Natural killer cell (primary cell): Measurements from ENCODE around the gene MRPS12. TPM values are rescaled to one million over a fixed set of nuclear protein-coding genes. Genes with fewer than 3 reads are reported as not detected.

ENCODE experiments used
- ATAC-seq, 3 donors: fragments of 150-1000 bp in 2 of 3; fragments of 200-7000 bp in 1 of 3; cut with Tn5 transposase; 1 replicate in 1 of 3; 2 replicates in 2 of 3; pipeline ENCODE4 v1.10.0; 2021; ENCODE audit warnings: mild to moderate bottlenecking in 2 of 3, moderate library complexity in 2 of 3
- DNase-seq, 2 donors: peaks; one replicate each; pipeline versions ENCODE4 v3.0.0 to v3.0.0-alpha.2; 2013 to 2021; ENCODE audit warnings: mixed read lengths in 1 of 2
- H3K27ac ChIP-seq: one replicate; pipeline ENCODE4 v1.5.1; 2013; ENCODE audit warnings: mild to moderate bottlenecking, low read length
- H3K27me3 ChIP-seq: one replicate; pipeline ENCODE4 v1.6.1; 2013; ENCODE audit warnings: low read length; ENCODE audit not compliant: control insufficient read depth, insufficient read depth
- H3K36me3 ChIP-seq: one replicate; pipeline ENCODE4 v1.6.1; 2013; ENCODE audit warnings: low read length; ENCODE audit not compliant: control insufficient read depth, insufficient read depth
- H3K4me1 ChIP-seq: one replicate; pipeline ENCODE4 v1.6.1; 2013; ENCODE audit warnings: low read length; ENCODE audit not compliant: control insufficient read depth, insufficient read depth
- H3K4me3 ChIP-seq: one replicate; pipeline ENCODE4 v1.5.1; 2013; ENCODE audit warnings: low read length
- H3K9me3 ChIP-seq: one replicate; pipeline ENCODE4 v1.6.1; 2013; ENCODE audit warnings: low read length; ENCODE audit not compliant: control insufficient read depth, insufficient read depth
- H3K27ac Mint-ChIP-seq, 2 donors: one replicate each; pipeline ENCODE4 v1.8.0; 2022; ENCODE audit warnings: mild to moderate bottlenecking in 2 of 2, mixed read lengths in 2 of 2, moderate library complexity in 1 of 2
- H3K27me3 Mint-ChIP-seq, 2 donors: one replicate each; pipeline ENCODE4 v1.8.0; 2022; ENCODE audit warnings: low read depth in 2 of 2, mixed read lengths in 2 of 2
- H3K36me3 Mint-ChIP-seq: one replicate; pipeline ENCODE4 v1.8.0; 2022; ENCODE audit warnings: mixed read lengths
- H3K4me1 Mint-ChIP-seq, 2 donors: one replicate each; pipeline ENCODE4 v1.8.0; 2022; ENCODE audit warnings: mixed read lengths in 2 of 2
- H3K4me3 Mint-ChIP-seq: one replicate; pipeline ENCODE4 v1.8.0; 2022; ENCODE audit warnings: mild to moderate bottlenecking, moderate library complexity, mixed read lengths
- H3K9me3 Mint-ChIP-seq, 2 donors: one replicate each; pipeline ENCODE4 v1.8.0; 2022; ENCODE audit warnings: mixed read lengths in 2 of 2
- WGBS: methylation state at CpG from one replicate; pipeline ENCODE4 v1.1.7; 2013; ENCODE audit warnings: missing lambda C conversion rate; ENCODE audit not compliant: insufficient coverage; 5-methylcytosine and 5-hydroxymethylcytosine counted together
- intact Hi-C: fragments of 100-400 bp; cut with micrococcal nuclease; formaldehyde crosslinking; loops from one replicate; pipeline ENCODE4 v1.14.2; 2022
- total RNA-seq, 4 donors: library from RNA; stranded (reverse); fragments of 120-200 nt in 1 of 4; gene quantifications; one replicate each; pipeline versions ENCODE4 v1.2.3 to v1.2.4, GENCODE V29; 2013 to 2022
- TF ChIP-seq, protein P1 (sequence below): fragments of 200-600 bp; IDR thresholded peaks from one replicate; pipeline ENCODE4 v1.8.0; 2022; ENCODE audit warnings: antibody characterized with exemption

The MRPS12 gene
- total RNA-seq, 3 donors from 2014 or later (not counting 1 experiment from before 2014, with no cell fraction given) = 25.3 to 27.8 (median 26.7) TPM

DNA sequence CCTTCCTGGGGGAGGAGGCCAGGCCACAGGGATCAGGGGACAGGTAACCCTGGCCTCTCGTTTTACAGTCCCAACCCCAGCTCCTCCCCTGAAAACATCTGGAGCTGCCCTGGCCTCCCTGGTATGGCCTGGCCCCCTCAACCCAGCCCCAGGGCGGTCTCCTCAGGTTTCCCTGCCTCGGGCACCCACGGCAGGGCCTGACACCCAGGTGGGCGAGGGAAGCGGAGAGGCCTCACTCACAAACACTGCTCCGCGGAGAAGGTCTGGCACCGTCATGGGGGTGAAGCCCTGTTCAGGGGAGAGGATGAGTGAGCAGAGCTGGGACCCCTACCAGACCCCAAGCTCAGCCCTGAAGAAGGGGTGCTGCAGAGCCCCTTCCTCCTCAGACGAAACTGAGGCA is 12.2 kb upstream of the MRPS12 start:
- Histone ChIP-seq H3K9me3 (no peaks in the 10 kb centered on the region), H3K27me3 (no peaks in the 10 kb centered on the region), H3K4me1 (peaks cover 3% of the 10 kb centered on the region), H3K27ac (no peak overlapping the region), H3K4me3 (no peak overlapping the region), H3K36me3 (peaks cover 3% of the 10 kb centered on the region)
- intact Hi-C loops = no loop called here
- DNase-seq (no peak), ATAC-seq (no peak)
- Mint-ChIP-seq H3K36me3 (no peaks in the 10 kb centered on the region), H3K9me3 (no peaks in the 10 kb centered on the region), H3K4me1 (no peaks in the 10 kb centered on the region), H3K4me3 (no peak overlapping the region), H3K27me3 (no peaks in the 10 kb centered on the region), H3K27ac (no peak overlapping the region)
- WGBS = 97% methylated on average over 10 of the region's 10 CpGs
- TF ChIP-seq, protein P1, sequence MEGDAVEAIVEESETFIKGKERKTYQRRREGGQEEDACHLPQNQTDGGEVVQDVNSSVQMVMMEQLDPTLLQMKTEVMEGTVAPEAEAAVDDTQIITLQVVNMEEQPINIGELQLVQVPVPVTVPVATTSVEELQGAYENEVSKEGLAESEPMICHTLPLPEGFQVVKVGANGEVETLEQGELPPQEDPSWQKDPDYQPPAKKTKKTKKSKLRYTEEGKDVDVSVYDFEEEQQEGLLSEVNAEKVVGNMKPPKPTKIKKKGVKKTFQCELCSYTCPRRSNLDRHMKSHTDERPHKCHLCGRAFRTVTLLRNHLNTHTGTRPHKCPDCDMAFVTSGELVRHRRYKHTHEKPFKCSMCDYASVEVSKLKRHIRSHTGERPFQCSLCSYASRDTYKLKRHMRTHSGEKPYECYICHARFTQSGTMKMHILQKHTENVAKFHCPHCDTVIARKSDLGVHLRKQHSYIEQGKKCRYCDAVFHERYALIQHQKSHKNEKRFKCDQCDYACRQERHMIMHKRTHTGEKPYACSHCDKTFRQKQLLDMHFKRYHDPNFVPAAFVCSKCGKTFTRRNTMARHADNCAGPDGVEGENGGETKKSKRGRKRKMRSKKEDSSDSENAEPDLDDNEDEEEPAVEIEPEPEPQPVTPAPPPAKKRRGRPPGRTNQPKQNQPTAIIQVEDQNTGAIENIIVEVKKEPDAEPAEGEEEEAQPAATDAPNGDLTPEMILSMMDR = no peak

DNA sequence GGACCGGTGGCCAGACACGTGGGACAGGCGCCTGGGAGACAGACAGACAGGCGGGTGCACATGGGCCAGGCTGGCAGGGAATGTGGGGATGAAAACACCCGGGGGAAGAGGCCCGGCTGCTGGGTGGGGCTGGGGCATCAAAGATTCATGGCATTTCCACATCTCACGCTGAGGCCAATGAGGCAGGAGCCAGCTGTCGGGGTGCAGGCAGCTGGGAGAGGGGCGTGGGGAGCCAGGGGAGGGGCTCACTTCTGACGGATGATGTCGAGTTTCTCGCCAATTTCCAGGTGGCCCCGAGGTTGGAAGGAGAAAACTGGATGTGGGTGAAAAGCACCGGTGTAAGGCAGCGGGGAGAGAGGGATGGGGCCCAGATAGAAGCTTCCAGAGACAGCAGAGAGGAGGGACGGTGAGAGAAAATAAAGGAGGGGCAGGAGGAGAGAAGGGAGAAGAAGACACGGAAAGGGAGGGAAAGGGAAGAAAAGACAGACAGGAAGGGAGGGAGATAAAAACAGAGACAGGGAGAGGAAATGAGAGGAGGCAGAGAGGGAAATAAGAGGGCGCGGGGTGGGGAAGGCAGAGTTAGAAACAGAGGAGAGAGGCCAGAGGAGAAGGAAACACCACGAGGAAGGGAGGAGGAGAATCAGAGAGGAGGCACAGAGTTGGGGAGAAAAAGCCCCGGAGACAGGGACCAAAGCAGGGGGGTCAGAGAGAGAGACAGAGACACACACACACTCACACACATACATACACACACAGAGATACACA is 10.7 kb upstream of the MRPS12 start:
- TF ChIP-seq, protein P1 = no peak
- Histone ChIP-seq H3K27me3 (no peaks in the 10 kb centered on the region), H3K4me1 (peaks cover 18% of the 10 kb centered on the region), H3K9me3 (no peaks in the 10 kb centered on the region), H3K27ac (no peak overlapping the region), H3K36me3 (peaks cover 3% of the 10 kb centered on the region), H3K4me3 (no peak overlapping the region)
- no peak overlapping the region for H3K27ac Mint-ChIP-seq
- DNase-seq = no peak
- no peaks in the 10 kb centered on the region for H3K9me3 Mint-ChIP-seq
- H3K36me3 Mint-ChIP-seq = no peaks in the 10 kb centered on the region
- intact Hi-C loops = no loop called here
- H3K27me3 Mint-ChIP-seq = no peaks in the 10 kb centered on the region
- no peak for ATAC-seq
- no peak overlapping the region for H3K4me3 Mint-ChIP-seq
- 92% methylated on average over 20 of the region's 21 CpGs for WGBS
- H3K4me1 Mint-ChIP-seq = peaks cover 0 to 11% of the 10 kb centered on the region in 2 donors

DNA sequence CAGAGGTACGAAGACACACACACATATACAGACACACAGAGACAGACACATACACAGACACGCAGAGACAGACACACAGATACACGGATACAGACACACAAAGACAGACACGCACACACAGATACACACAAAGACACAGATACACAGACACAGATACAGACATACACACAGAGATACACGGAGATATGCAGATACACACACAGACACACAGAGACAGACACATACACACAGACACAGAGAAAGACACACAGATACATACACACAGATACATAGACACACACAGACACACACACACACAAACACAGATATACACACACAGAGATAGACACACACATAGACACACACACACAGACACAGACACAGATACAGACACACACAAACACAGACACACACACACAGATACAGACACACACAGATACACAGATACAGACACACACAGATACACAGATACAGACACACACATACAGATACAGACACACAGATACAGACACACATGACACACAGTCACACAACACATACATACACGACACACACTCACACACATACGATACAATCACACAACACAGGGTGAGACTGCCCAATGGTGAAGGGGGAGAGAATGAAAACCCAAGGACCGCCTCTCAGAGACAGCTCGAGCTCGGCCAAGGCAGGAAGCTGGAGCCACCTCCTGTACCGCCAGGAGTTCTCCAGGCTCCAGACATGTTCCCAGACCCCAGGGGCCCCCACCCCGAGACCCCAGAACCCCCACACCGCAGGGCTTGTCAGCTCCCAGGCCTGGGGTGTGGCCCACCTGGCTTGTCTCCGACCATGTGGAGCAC is 9.9 kb upstream of the MRPS12 start:
- H3K27ac ChIP-seq = no peak overlapping the region
- TF ChIP-seq, protein P1 = no peak
- H3K4me3 ChIP-seq = no peak overlapping the region
- H3K4me1 ChIP-seq = peaks cover 25% of the 10 kb centered on the region
- WGBS = 87% methylated on average over 12 of the region's 14 CpGs
- DNase-seq (no peak), ATAC-seq (no peak)
- no peaks in the 10 kb centered on the region for H3K9me3 Mint-ChIP-seq
- H3K9me3 ChIP-seq = no peaks in the 10 kb centered on the region
- intact Hi-C loops = no loop called here
- no peak overlapping the region for H3K27ac Mint-ChIP-seq
- no peaks in the 10 kb centered on the region for H3K36me3 Mint-ChIP-seq
- no peaks in the 10 kb centered on the region for H3K27me3 ChIP-seq
- H3K4me1 Mint-ChIP-seq = peaks cover 0 to 16% of the 10 kb centered on the region in 2 donors
- no peaks in the 10 kb centered on the region for H3K27me3 Mint-ChIP-seq
- peaks cover 6% of the 10 kb centered on the region for H3K36me3 ChIP-seq
- H3K4me3 Mint-ChIP-seq = no peak overlapping the region
